HCT116 (cell line): ENCODE data around the gene AFAP1. TPM values are rescaled to one million over a fixed set of nuclear protein-coding genes. Genes with fewer than 3 reads are reported as not detected.

Experiments
- ATAC-seq: fragments of 200-7000 bp; cut with Tn5 transposase; 2 replicates; pipeline ENCODE4 v1.9.1; 2020; ENCODE audit warnings: mild to moderate bottlenecking, moderate library complexity
- BruUV-seq: library from RNA; stranded (reverse); fragments of 400-500 nt; replicated peaks from 2 replicates; lab custom pipeline; 2021; lab: Mats Ljungman, UMichigan
- CTCF ChIA-PET: fragments of 300-600 bp; sonication (Branson Sonifier 250); formaldehyde crosslinking; loops from one replicate; lab custom pipeline; 2021; ENCODE audit warnings: antibody characterized with exemption; lab: Charles Lee
- POLR2A ChIA-PET: fragments of 300-600, 350-600 bp; sonication (Branson Sonifier 250); formaldehyde crosslinking; loops from one replicate; lab custom pipeline; 2021; ENCODE audit warnings: antibody characterized with exemption; lab: Charles Lee
- RAD21 ChIA-PET, 2 experiments: fragments of 300-600 bp; sonication (Branson Sonifier 250); formaldehyde crosslinking; loops; one replicate each; lab custom pipeline; 2023; ENCODE audit warnings: low total read pairs in 2 of 2; ENCODE audit not compliant: uncharacterized antibody in 2 of 2, unreplicated experiment in 2 of 2, low non-redundant PET in 1 of 2; lab: Charles Lee
- DNase-seq: peaks from one replicate; pipeline ENCODE4 v3.0.0-alpha.2; 2010; ENCODE audit warnings: low read depth, low spot score
- H2AFZ ChIP-seq: fragments of 200-600 bp; shearing (Covaris generic), sonication (generic); 2 replicates; pipeline ENCODE4 v1.6.1; 2017; ENCODE audit warnings: low read depth, mixed run types, mixed read lengths, antibody characterized with exemption, low read length; ENCODE audit not compliant: poor library complexity, severe bottlenecking
- H3K27ac ChIP-seq: 2 replicates; pipeline ENCODE4 v1.5.1; 2012; ENCODE audit warnings: low read depth, low read length
- H3K27me3 ChIP-seq: fragments of 200-600 bp; sonication (generic); 2 replicates; pipeline ENCODE4 v1.6.1; 2016; ENCODE audit warnings: mixed run types, low read length, mixed read lengths; ENCODE audit not compliant: insufficient read depth
- H3K36me3 ChIP-seq, 2 experiments: fragments of 200-500 bp in 1 of 2; fragments of 200-600 bp in 1 of 2; sonication (Bioruptor generic) in 1 of 2; sonication (generic) in 1 of 2; 2 replicates each; pipeline versions ENCODE4 v1.5.1 to v1.6.1; 2014 to 2016; ENCODE audit warnings: low read length in 2 of 2, inconsistent platforms in 1 of 2, mixed read lengths in 1 of 2, mixed run types in 1 of 2; ENCODE audit not compliant: insufficient read depth in 2 of 2, control insufficient read depth in 1 of 2
- H3K4me1 ChIP-seq, 2 experiments: fragments of 200-600 bp in 1 of 2; sonication (generic) in 1 of 2; 2 replicates each; pipeline versions ENCODE4 v1.5.1 to v1.6.1; 2012 to 2017; ENCODE audit warnings: low read length in 2 of 2, inconsistent platforms in 1 of 2, mild to moderate bottlenecking in 1 of 2, mixed read lengths in 1 of 2, mixed run types in 1 of 2, moderate library complexity in 1 of 2; ENCODE audit not compliant: insufficient read depth in 2 of 2, control insufficient read depth in 1 of 2
- H3K4me2 ChIP-seq: fragments of 200-600 bp; sonication (generic); 2 replicates; pipeline ENCODE4 v1.6.1; 2017; ENCODE audit warnings: mixed run types, low read length, mixed read lengths
- H3K4me3 ChIP-seq, 2 experiments: fragments of 200-600 bp in 1 of 2; sonication (generic) in 1 of 2; replicated peaks in 1 of 2; 2 replicates each; pipeline ENCODE4 v1.5.1; 2011 to 2016; ENCODE audit warnings: low read length in 2 of 2, control low read depth in 1 of 2, low read depth in 1 of 2, mild to moderate bottlenecking in 1 of 2, mixed read lengths in 1 of 2, mixed run types in 1 of 2
- H3K79me2 ChIP-seq: fragments of 200-600 bp; sonication (generic); 2 replicates; pipeline ENCODE4 v1.6.1; 2017; ENCODE audit warnings: mild to moderate bottlenecking, mixed run types, low read length, moderate library complexity, mixed read lengths; ENCODE audit not compliant: insufficient read depth
- H3K9ac ChIP-seq: fragments of 200-600 bp; sonication (generic); 2 replicates; pipeline ENCODE4 v1.6.1; 2016; ENCODE audit warnings: low read length, mixed read lengths
- H3K9me2 ChIP-seq: fragments of 200-600 bp; sonication (generic), shearing (Covaris generic); 2 replicates; pipeline ENCODE4 v1.6.1; 2017; ENCODE audit warnings: mixed run types, mild to moderate bottlenecking, moderate library complexity; ENCODE audit not compliant: insufficient read depth
- H3K9me3 ChIP-seq, 2 experiments: fragments of 200-500 bp in 1 of 2; fragments of 200-600 bp in 1 of 2; sonication (Bioruptor generic) in 1 of 2; sonication (generic) in 1 of 2; 2 replicates each; pipeline ENCODE4 v1.6.1; 2014 to 2017; ENCODE audit warnings: low read length in 2 of 2, mixed read lengths in 2 of 2, inconsistent platforms in 1 of 2, low read depth in 1 of 2, mild to moderate bottlenecking in 1 of 2, mixed run types in 1 of 2, moderate library complexity in 1 of 2; ENCODE audit not compliant: control insufficient read depth in 1 of 2, insufficient read depth in 1 of 2
- H4K20me1 ChIP-seq: fragments of 200-600 bp; sonication (generic), shearing (Covaris generic); 2 replicates; pipeline ENCODE4 v1.6.1; 2017; ENCODE audit warnings: mixed run types, mild to moderate bottlenecking, moderate library complexity; ENCODE audit not compliant: insufficient read depth
- ATF3 ChIP-seq: IDR thresholded peaks from 2 replicates; pipeline ENCODE4 v1.6.1; 2012
- CBX3 ChIP-seq: IDR thresholded peaks from 2 replicates; pipeline ENCODE4 v1.6.1; 2012; ENCODE audit warnings: low read depth
- CTCF ChIP-seq, 3 experiments: fragments of 200-600 bp in 1 of 3; sonication (generic) in 1 of 3; IDR thresholded peaks in 2 of 3; conservative IDR thresholded peaks in 1 of 3; 2 replicates each; pipeline ENCODE4 v1.5.1; 2012 to 2017; ENCODE audit warnings: low read depth in 2 of 3, low read length in 2 of 3, antibody characterized with exemption in 1 of 3, borderline replicate concordance in 1 of 3, control low read depth in 1 of 3, mild to moderate bottlenecking in 1 of 3, mixed read lengths in 1 of 3, mixed run types in 1 of 3, moderate library complexity in 1 of 3; ENCODE audit not compliant: insufficient read depth in 1 of 3
- ELF1 ChIP-seq: IDR thresholded peaks from 2 replicates; pipeline ENCODE4 v1.6.1; 2012; ENCODE audit warnings: low read depth, borderline replicate concordance
- EZH2 ChIP-seq: fragments of 200-600 bp; sonication (generic); IDR thresholded peaks from 2 replicates; pipeline ENCODE4 v1.6.1; 2017; ENCODE audit warnings: antibody characterized with exemption, mixed run types
- EZH2phosphoT487 ChIP-seq: fragments of 200-600 bp; IDR thresholded peaks from 2 replicates; pipeline ENCODE4 v1.6.1; 2018; ENCODE audit warnings: antibody characterized with exemption, borderline replicate concordance
- POLR2AphosphoS5 ChIP-seq: IDR thresholded peaks from 2 replicates; pipeline ENCODE4 v1.6.1; 2011; ENCODE audit warnings: mild to moderate bottlenecking, low read depth, low read length, moderate library complexity
- RAD21 ChIP-seq: IDR thresholded peaks from 2 replicates; pipeline ENCODE4 v1.6.1; 2012; ENCODE audit warnings: low read depth, mild to moderate bottlenecking
- REST ChIP-seq: IDR thresholded peaks from 2 replicates; pipeline ENCODE4 v1.6.1; 2012; ENCODE audit warnings: low read depth
- SRF ChIP-seq: IDR thresholded peaks from 2 replicates; pipeline ENCODE4 v1.6.1; 2012; ENCODE audit warnings: low read depth
- TCF7L2 ChIP-seq: IDR thresholded peaks from 2 replicates; pipeline ENCODE4 v1.7.0; 2011; ENCODE audit warnings: borderline replicate concordance, inconsistent platforms; ENCODE audit not compliant: insufficient read depth, insufficient read length; ENCODE audit errors: extremely low read depth
- YY1 ChIP-seq: IDR thresholded peaks from 2 replicates; pipeline ENCODE4 v1.6.1; 2011; ENCODE audit warnings: low read length, low read depth, moderate library complexity, mild to moderate bottlenecking; ENCODE audit not compliant: insufficient replicate concordance; ENCODE audit errors: extremely low read depth
- ZFX ChIP-seq: fragments of 450-650 bp; IDR thresholded peaks from 2 replicates; pipeline ENCODE4 v1.6.1; 2017
- ZNF274 ChIP-seq: fragments of 200-500 bp; sonication (Bioruptor generic); IDR thresholded peaks from 2 replicates; pipeline ENCODE4 v1.6.1; 2014; ENCODE audit warnings: mild to moderate bottlenecking, low read depth, low read length, inconsistent platforms
- intact Hi-C: fragments of 100-400 bp; cut with micrococcal nuclease; formaldehyde crosslinking; loops from 2 replicates; pipeline ENCODE4 v1.10.0; 2022
- total RNA-seq: library from RNA; stranded (reverse); gene quantifications from one replicate; pipeline ENCODE4 v1.2.1, GENCODE V29; 2021; ENCODE audit not compliant: unreplicated experiment
- TF ChIP-seq, protein P1 (sequence below): IDR thresholded peaks from 2 replicates; pipeline ENCODE4 v1.6.1; 2011; ENCODE audit warnings: mild to moderate bottlenecking, low read length, moderate library complexity; ENCODE audit not compliant: insufficient replicate concordance; ENCODE audit errors: extremely low read depth

AFAP1 gene
- total RNA-seq, 1 experiment from 2014 or later, result 19.4 TPM

DNA sequence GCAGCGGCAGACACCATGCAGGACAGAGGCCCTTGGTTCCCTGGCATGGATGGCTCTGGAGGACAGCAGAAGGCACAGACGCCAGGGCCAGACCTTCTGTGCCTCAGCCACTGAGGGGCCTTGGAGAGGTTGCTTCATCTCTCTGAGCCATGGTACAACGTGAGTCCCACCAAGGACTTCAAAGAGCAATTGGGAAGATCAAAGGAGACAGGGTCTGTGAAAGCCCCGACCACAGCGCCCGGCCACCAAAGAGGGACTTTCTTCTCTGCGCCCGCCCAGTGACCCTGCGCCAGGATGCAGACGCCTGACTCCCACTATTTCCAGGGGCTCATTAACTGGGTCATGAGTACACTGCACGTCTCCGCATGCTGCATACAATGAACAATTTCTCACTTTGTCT is 174.0 kb downstream of the AFAP1 start:
- RAD21 ChIA-PET, result no interaction called here
- no peaks in the 10 kb centered on the region for H3K9me2 ChIP-seq
- POLR2A ChIA-PET, result no interaction called here
- no peak overlapping the region for H3K9ac ChIP-seq
- CTCF ChIA-PET, result no interaction called here
- TF ChIP-seq TCF7L2, result no peak
- TF ChIP-seq RAD21, result no peak
- TF ChIP-seq ZFX, result no peak
- TF ChIP-seq YY1, result no peak
- no peak for TF ChIP-seq POLR2AphosphoS5
- TF ChIP-seq SRF, result no peak
- no peak for TF ChIP-seq ELF1
- TF ChIP-seq ATF3, result no peak
- TF ChIP-seq EZH2phosphoT487, result no peak
- TF ChIP-seq EZH2, result no peak
- TF ChIP-seq CBX3, result no peak
- TF ChIP-seq CTCF (IDR thresholded peaks at IDR 0.05 in 2 of 3, conservative IDR thresholded peaks at IDR 0.05 in 1 of 3; ENCODE audit: borderline replicate concordance in 1 of 3, insufficient read depth in 1 of 3, low read depth in 2 of 3, low read length in 2 of 3), result no peak
- no peak for TF ChIP-seq REST
- TF ChIP-seq ZNF274, result no peak
- TF ChIP-seq, protein P1, sequence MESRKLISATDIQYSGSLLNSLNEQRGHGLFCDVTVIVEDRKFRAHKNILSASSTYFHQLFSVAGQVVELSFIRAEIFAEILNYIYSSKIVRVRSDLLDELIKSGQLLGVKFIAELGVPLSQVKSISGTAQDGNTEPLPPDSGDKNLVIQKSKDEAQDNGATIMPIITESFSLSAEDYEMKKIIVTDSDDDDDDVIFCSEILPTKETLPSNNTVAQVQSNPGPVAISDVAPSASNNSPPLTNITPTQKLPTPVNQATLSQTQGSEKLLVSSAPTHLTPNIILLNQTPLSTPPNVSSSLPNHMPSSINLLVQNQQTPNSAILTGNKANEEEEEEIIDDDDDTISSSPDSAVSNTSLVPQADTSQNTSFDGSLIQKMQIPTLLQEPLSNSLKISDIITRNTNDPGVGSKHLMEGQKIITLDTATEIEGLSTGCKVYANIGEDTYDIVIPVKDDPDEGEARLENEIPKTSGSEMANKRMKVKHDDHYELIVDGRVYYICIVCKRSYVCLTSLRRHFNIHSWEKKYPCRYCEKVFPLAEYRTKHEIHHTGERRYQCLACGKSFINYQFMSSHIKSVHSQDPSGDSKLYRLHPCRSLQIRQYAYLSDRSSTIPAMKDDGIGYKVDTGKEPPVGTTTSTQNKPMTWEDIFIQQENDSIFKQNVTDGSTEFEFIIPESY, result no peak
- H3K4me3 ChIP-seq, result no peak overlapping the region
- no peak overlapping the region for H2AFZ ChIP-seq
- DNase-seq, result no peak
- intact Hi-C loops, result no loop called here
- H3K4me1 ChIP-seq, result peaks cover 0 to 4% of the 10 kb centered on the region in 2 experiments; a peak in 1 of 4 replicates
- H3K4me2 ChIP-seq, result no peak overlapping the region
- H3K36me3 ChIP-seq, result peaks cover 2 to 3% of the 10 kb centered on the region in 2 experiments; a peak in 2 of 4 replicates
- H3K27me3 ChIP-seq, result no peaks in the 10 kb centered on the region
- no TSS peak for BruUV-seq
- no peaks in the 10 kb centered on the region for H4K20me1 ChIP-seq
- no peak overlapping the region for H3K27ac ChIP-seq
- H3K9me3 ChIP-seq, result no peaks in the 10 kb centered on the region
- no peaks in the 10 kb centered on the region for H3K79me2 ChIP-seq
- ATAC-seq, result no peak
